HepG2 (cell line): ENCODE data around the gene LYRM4. TPM values are rescaled to one million over a fixed set of nuclear protein-coding genes. Genes with fewer than 3 reads are reported as not detected.
A peak's percentile ranks its signal among the peaks of the same experiment; 100 is the strongest.

Experiments
- HIC2 ChIP-seq: sonication (generic); formaldehyde crosslinking; IDR thresholded peaks from 2 replicates; pipeline ENCODE4 v1.9.0; 2022; ENCODE audit warnings: low read depth, missing genetic modification reagents
- NCOR1 ChIP-seq: fragments of 200-600 bp; sonication (generic); IDR thresholded peaks from 2 replicates; pipeline ENCODE4 v1.7.0; 2017; ENCODE audit warnings: antibody characterized with exemption, low read length, borderline replicate concordance
- NR0B2 ChIP-seq: sonication (generic); formaldehyde crosslinking; IDR thresholded peaks from 2 replicates; pipeline ENCODE4 v1.4.0; 2020; ENCODE audit warnings: mild to moderate bottlenecking, missing genetic modification reagents
- PLRG1 ChIP-seq: fragments of 450-650 bp; conservative IDR thresholded peaks from 2 replicates; pipeline ENCODE4 v1.6.1; 2016
- SOX13 ChIP-seq, 3 experiments: fragments of 450-650 bp in 1 of 3; sonication (generic) in 1 of 3; formaldehyde crosslinking in 1 of 3; IDR thresholded peaks in 2 of 3; conservative IDR thresholded peaks in 1 of 3; 2 replicates each; pipeline versions ENCODE4 v1.5.0 to v1.6.1; 2016 to 2020; ENCODE audit warnings: antibody characterized with exemption in 1 of 3, mild to moderate bottlenecking in 1 of 3, missing compliant biosample characterization in 1 of 3, missing genetic modification reagents in 1 of 3, moderate library complexity in 1 of 3
- STAT6 ChIP-seq: sonication (generic); formaldehyde crosslinking; IDR thresholded peaks from 2 replicates; pipeline ENCODE4 v1.4.0; 2020; ENCODE audit warnings: missing genetic modification reagents, mild to moderate bottlenecking, borderline replicate concordance
- ZBTB14 ChIP-seq: sonication (generic); formaldehyde crosslinking; IDR thresholded peaks from 2 replicates; pipeline ENCODE4 v1.4.0; 2020; ENCODE audit warnings: missing genetic modification reagents
- ZBTB43 ChIP-seq: sonication (generic); formaldehyde crosslinking; conservative IDR thresholded peaks from 2 replicates; pipeline ENCODE4 v1.4.0; 2020; ENCODE audit warnings: missing genetic modification reagents
- ZMYM3 ChIP-seq: sonication (generic); formaldehyde crosslinking; IDR thresholded peaks from 2 replicates; pipeline ENCODE4 v1.5.1; 2020; ENCODE audit warnings: mild to moderate bottlenecking, missing genetic modification reagents
- ZNF232 ChIP-seq: sonication (generic); formaldehyde crosslinking; IDR thresholded peaks from 2 replicates; pipeline ENCODE4 v1.4.0; 2020; ENCODE audit warnings: missing genetic modification reagents, borderline replicate concordance
- ZNF280D ChIP-seq: sonication (generic); formaldehyde crosslinking; IDR thresholded peaks from 2 replicates; pipeline ENCODE4 v1.5.1; 2020; ENCODE audit warnings: mild to moderate bottlenecking, missing genetic modification reagents
- ZNF567 ChIP-seq: sonication (generic); formaldehyde crosslinking; IDR thresholded peaks from 2 replicates; pipeline ENCODE4 v1.8.1; 2023; ENCODE audit warnings: mild to moderate bottlenecking, missing genetic modification reagents, borderline replicate concordance
- ZNF790 ChIP-seq: sonication (generic); formaldehyde crosslinking; IDR thresholded peaks from 2 replicates; pipeline ENCODE4 v1.8.0; 2022; ENCODE audit warnings: missing genetic modification reagents, mild to moderate bottlenecking, borderline replicate concordance
- ZNF879 ChIP-seq: sonication (generic); formaldehyde crosslinking; IDR thresholded peaks from 2 replicates; pipeline ENCODE4 v1.8.1; 2023; ENCODE audit warnings: missing genetic modification reagents
- ZSCAN12 ChIP-seq: sonication (generic); formaldehyde crosslinking; IDR thresholded peaks from 2 replicates; pipeline ENCODE4 v1.9.0; 2021; ENCODE audit warnings: mild to moderate bottlenecking, missing genetic modification reagents
- polyA plus RNA-seq, 8 experiments: library from polyadenylated mRNA; depleted of rRNA in 3 of 8; stranded (reverse) in 7 of 8; unstranded in 1 of 8; fragments of >200 nt; fragmentation: Illumina TruSeq in 4 of 8; extraction: Trizol in 4 of 8; gene quantifications; 2 replicates each; pipeline versions ENCODE4 v1.2.1 to v1.2.3, GENCODE V29; 2011 to 2016; ENCODE audit warnings: low read depth in 4 of 8, missing spikeins in 1 of 8, mixed read lengths in 1 of 8; ENCODE audit not compliant: insufficient read depth in 1 of 8
- total RNA-seq, 5 experiments: library from RNA; depleted of rRNA; stranded (reverse); fragments of >200 nt; fragmentation: Illumina TruSeq; extraction: Trizol; gene quantifications; 2 replicates each; pipeline ENCODE4 v1.2.3, GENCODE V29; 2016; ENCODE audit warnings: low read depth in 1 of 5

Gene LYRM4
- total and polyA plus RNA-seq, 2 of the 13 experiments (the other 11 are each of a cell fraction or from before 2014, with no cell fraction given), result 64.6 to 67.5 TPM

GRCh38 chr6:5082487-5083306, 178.1 kb downstream of the LYRM4 start (continued):
- TF ChIP-seq ZNF280D (CRISPR knock-in tag) (peak; percentile 71; the same call in 1 of the 2 replicates), ZBTB43 (CRISPR knock-in tag) (peak; percentile 60; the same call in 1 of the 2 replicates), ZNF232 (CRISPR knock-in tag) (peak; percentile 65), ZNF790 (CRISPR knock-in tag) (peak; percentile 60; the same call in 1 of the 2 replicates), ZMYM3 (CRISPR knock-in tag) (peak; percentile 76), ZNF567 (CRISPR knock-in tag) (peak; percentile 67; the same call in 1 of the 2 replicates), NR0B2 (CRISPR knock-in tag) (no peak), NCOR1 (peak; percentile 59; the same call in 1 of the 2 replicates), ZNF879 (CRISPR knock-in tag) (peak; percentile 86; the same call in 1 of the 2 replicates), HIC2 (CRISPR knock-in tag) (peak; percentile 67; the same call in 1 of the 2 replicates), SOX13 (IDR thresholded peaks at IDR 0.05) (peak; percentile 71), SOX13 (CRISPR knock-in tag; conservative IDR thresholded peaks at IDR 0.05 in 1 of 2, IDR thresholded peaks at IDR 0.05 in 1 of 2) (peak in 1 of 2 experiments; percentile 82; a peak in 2 of 4 replicates), ZSCAN12 (CRISPR knock-in tag) (0 out of 2 replicates have a peak, but pooled peaks have one; percentile 81), PLRG1 (no peak), ZBTB14 (CRISPR knock-in tag) (no peak), STAT6 (CRISPR knock-in tag) (peak; percentile 73; the same call in 1 of the 2 replicates)
